Panc1 (cell line): ENCODE measurements around the gene MCF2L.

Experiments used
- CTCF ChIP-seq: fragments of 450-650 bp; IDR thresholded peaks from 2 replicates; pipeline ENCODE4 v1.5.1; 2017; ENCODE audit warnings: mild to moderate bottlenecking
- POLR2AphosphoS5 ChIP-seq: IDR thresholded peaks from 2 replicates; pipeline ENCODE4 v1.6.1; 2012; ENCODE audit warnings: mild to moderate bottlenecking, low read depth, low read length, moderate library complexity
- REST ChIP-seq, 2 experiments: IDR thresholded peaks; 2 replicates each; pipeline ENCODE4 v1.6.1; 2011 to 2012; ENCODE audit warnings: low read depth in 2 of 2, control low read depth in 1 of 2, low read length in 1 of 2, mild to moderate bottlenecking in 1 of 2, moderate library complexity in 1 of 2; ENCODE audit not compliant: insufficient read depth in 1 of 2
- SIN3A ChIP-seq: IDR thresholded peaks from 2 replicates; pipeline ENCODE4 v1.6.1; 2012; ENCODE audit warnings: low read depth, mild to moderate bottlenecking, low read length, moderate library complexity, borderline replicate concordance; ENCODE audit not compliant: insufficient read depth
- TCF7L2 ChIP-seq: IDR thresholded peaks from 2 replicates; pipeline ENCODE4 v1.6.1; 2011; ENCODE audit warnings: mild to moderate bottlenecking, low read depth, low read length, inconsistent platforms

DNA sequence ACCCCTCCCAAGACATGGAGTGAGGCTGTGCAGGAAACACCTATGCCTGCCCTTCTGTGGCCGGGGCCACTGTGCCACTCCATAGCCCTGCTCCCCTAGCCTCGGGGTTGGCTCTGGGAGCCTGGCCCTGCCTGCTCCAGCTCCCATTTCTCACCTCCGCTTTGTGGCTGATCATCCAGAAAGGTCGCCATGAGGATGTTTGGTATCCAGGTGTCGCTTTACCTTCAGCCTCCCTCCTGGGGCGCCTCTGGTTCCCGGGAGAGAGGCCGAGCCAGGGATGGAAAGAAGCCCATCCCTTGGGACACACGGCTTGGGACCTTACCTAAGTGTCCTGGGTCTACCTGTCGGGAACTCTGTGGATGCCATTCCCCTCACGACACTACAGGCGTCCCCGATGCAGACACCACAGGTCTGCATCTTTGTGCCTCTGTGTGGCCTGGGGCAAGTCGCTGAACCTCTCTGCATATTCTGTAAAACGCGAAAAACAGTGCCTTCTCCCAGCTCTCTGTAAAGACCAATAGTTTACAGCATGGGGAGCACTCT, 3.4 kb upstream of the MCF2L start:
- TF ChIP-seq CTCF: no peak
- TF ChIP-seq SIN3A: no peak
- TF ChIP-seq REST (IDR thresholded peaks at IDR 0.05; ENCODE audit: insufficient read depth in 1 of 2, low read depth in 2 of 2, low read length in 1 of 2): no peak
- TF ChIP-seq POLR2AphosphoS5: no peak
- TF ChIP-seq TCF7L2: no peak
